Measurements from ENCODE around the gene POLR3GL. TPM values are rescaled to one million over a fixed set of nuclear protein-coding genes. Genes with fewer than 3 reads are reported as not detected.

Gene POLR3GL
- total RNA-seq (2022; extraction: Qiagen RNA extraction): 11.0 to 12.0 TPM (median 11.4 TPM) in 5 replicates

GRCh38 chr1:145964328-145965118, at the start of gene POLR3GL, which contains the start of gene ANKRD34A:
POLR3GL (plus strand) TSS chr1:145964690; CDS start chr1:145974866, 10,176 bp downstream.
ANKRD34A (minus strand) TSS chr1:145964575; CDS start chr1:145961759, 2,816 bp downstream.

GRCh38 chr1:145918144-145918991, 46.1 kb upstream of the POLR3GL start, which contains the start of gene PEX11B:
PEX11B (minus strand) TSS chr1:145918717; CDS start chr1:145918688, 29 bp downstream.

GRCh38 chr1:145927063-145927886, 37.2 kb upstream of the POLR3GL start, which contains the start of gene RBM8A:
RBM8A (minus strand) TSS chr1:145927484; CDS start chr1:145927426, 58 bp downstream.

GRCh38 chr1:145957443-145958319, 6.8 kb upstream of the POLR3GL start, which contains the start of gene LIX1L:
LIX1L (minus strand) TSS chr1:145958017; CDS start chr1:145957927, 90 bp downstream.

GRCh38 chr1:145996433-145997015, 32.0 kb downstream of the POLR3GL start, which contains the start of gene TXNIP:
TXNIP (minus strand) TSS chr1:145996579; CDS start chr1:145996266, 313 bp downstream.

GRCh38 chr1:146021622-146022402, 57.3 kb downstream of the POLR3GL start, which contains the start of gene HJV:
HJV (minus strand) TSS chr1:146021735; CDS start chr1:146020231, 1,504 bp downstream.

Other genes starting within 250 kb of the POLR3GL start
- gene CD160, start 245.2 kb upstream of the POLR3GL start, total RNA-seq (2022; extraction: Qiagen RNA extraction): 0.05 to 1.7 TPM in 2 of 5 replicates, not detected in the others
- 11.6 to 15.3 TPM (median 14.1 TPM) in 5 replicates for gene RNF115, start 140.6 kb upstream of the POLR3GL start, total RNA-seq (2022; extraction: Qiagen RNA extraction)
- gene POLR3C, start 140.5 kb upstream of the POLR3GL start, total RNA-seq (2022; extraction: Qiagen RNA extraction): 36.1 to 44.9 TPM (median 37.8 TPM) in 5 replicates
- 6.6 to 8.5 TPM (median 7.2 TPM) in 5 replicates for gene NUDT17, start 119.1 kb upstream of the POLR3GL start, total RNA-seq (2022; extraction: Qiagen RNA extraction)
- gene PIAS3, start 105.6 kb upstream of the POLR3GL start, total RNA-seq (2022; extraction: Qiagen RNA extraction): 37.4 to 45.5 TPM (median 42.8 TPM) in 5 replicates
- gene ANKRD35, start 78.8 kb upstream of the POLR3GL start, total RNA-seq (2022; extraction: Qiagen RNA extraction): 0.03 to 0.06 TPM (median 0.03 TPM) in 4 of 5 replicates, not detected in the other
- gene ITGA10, start 54.6 kb upstream of the POLR3GL start, total RNA-seq (2022; extraction: Qiagen RNA extraction): 1.3 to 2.1 TPM (median 1.5 TPM) in 5 replicates
- gene PEX11B, start 46.0 kb upstream of the POLR3GL start, total RNA-seq (2022; extraction: Qiagen RNA extraction): 34.4 to 41.1 TPM (median 38.2 TPM) in 5 replicates
- gene RBM8A, start 37.2 kb upstream of the POLR3GL start, total RNA-seq (2022; extraction: Qiagen RNA extraction): 212 to 255 TPM (median 223 TPM) in 5 replicates
- gene LIX1L, start 6.7 kb upstream of the POLR3GL start, total RNA-seq (2022; extraction: Qiagen RNA extraction): 10.7 to 15.2 TPM (median 12.5 TPM) in 5 replicates
- 0.21 to 0.30 TPM (median 0.25 TPM) in 5 replicates for gene ANKRD34A, start 115 bp upstream of the POLR3GL start, total RNA-seq (2022; extraction: Qiagen RNA extraction)
- gene TXNIP, start 31.9 kb downstream of the POLR3GL start, total RNA-seq (2022; extraction: Qiagen RNA extraction): 0.24 to 0.89 TPM (median 0.64 TPM) in 5 replicates
- not detected in 5 replicates for gene HJV, start 57.0 kb downstream of the POLR3GL start, total RNA-seq (2022; extraction: Qiagen RNA extraction)
- gene NBPF10, start 180.1 kb downstream of the POLR3GL start, total RNA-seq (2022; extraction: Qiagen RNA extraction): 0.92 to 1.3 TPM (median 1.2 TPM) in 5 replicates

Data from A549 treated with AZD2906 at 1 μM for 4 hours (cell line).